HG03066 (cell line): ENCODE measurements around the gene CD74.
"Not testable (repeated sequence)": the region's sequence is repeated elsewhere in the genome, so short reads cannot be mapped to it uniquely, and the experiment has no call there.

Experiments used
- ATAC-seq: cut with Tn5 transposase; IDR thresholded peaks from one replicate; pipeline ENCODE4 v1.9.1; 2021; ENCODE audit warnings: low read depth; ENCODE audit not compliant: unreplicated experiment

CD74 gene

GRCh38 chr5:150441813-150442698 is 29.3 kb upstream of the CD74 start:
- no peak for ATAC-seq

GRCh38 chr5:150440948-150441812 is 28.5 kb upstream of the CD74 start:
- ATAC-seq = no peak

- no peak for ATAC-seq
Observed at GRCh38 chr5:150438873-150439546, 26.3 kb upstream of the CD74 start.

GRCh38 chr5:150436141-150436680 is 23.5 kb upstream of the CD74 start:
- ATAC-seq = peak; percentile 88

GRCh38 chr5:150434464-150434863 is 21.8 kb upstream of the CD74 start:
- ATAC-seq = no peak

- no peak for ATAC-seq
Observed at GRCh38 chr5:150431574-150431973, 18.9 kb upstream of the CD74 start.

GRCh38 chr5:150431048-150431447 is 18.3 kb upstream of the CD74 start:
- no peak for ATAC-seq

- peak; percentile 70 for ATAC-seq
Observed at GRCh38 chr5:150429410-150429873, 16.7 kb upstream of the CD74 start.

GRCh38 chr5:150428978-150429377 is 16.3 kb upstream of the CD74 start:
- ATAC-seq = no peak

GRCh38 chr5:150428106-150428876 is 15.6 kb upstream of the CD74 start:
- ATAC-seq = no peak

GRCh38 chr5:150426165-150426564 is 13.5 kb upstream of the CD74 start:
- not testable (repeated sequence) for ATAC-seq

GRCh38 chr5:150422758-150423157 is 10.0 kb upstream of the CD74 start:
- no peak for ATAC-seq

GRCh38 chr5:150422075-150422474 is 9.4 kb upstream of the CD74 start:
- no peak for ATAC-seq

GRCh38 chr5:150419630-150420270 is 7.0 kb upstream of the CD74 start:
- no peak for ATAC-seq

- ATAC-seq = not testable (repeated sequence)
Observed at GRCh38 chr5:150413902-150414790, 1.4 kb upstream of the CD74 start.

- peak; percentile 1 for ATAC-seq
Observed at GRCh38 chr5:150413176-150413901, 629 bp upstream of the CD74 start.

GRCh38 chr5:150411245-150411979 is 1.3 kb downstream of the CD74 start:
- no peak for ATAC-seq
